Measurements from ENCODE around the gene MUC5AC.

The MUC5AC gene

DNA sequence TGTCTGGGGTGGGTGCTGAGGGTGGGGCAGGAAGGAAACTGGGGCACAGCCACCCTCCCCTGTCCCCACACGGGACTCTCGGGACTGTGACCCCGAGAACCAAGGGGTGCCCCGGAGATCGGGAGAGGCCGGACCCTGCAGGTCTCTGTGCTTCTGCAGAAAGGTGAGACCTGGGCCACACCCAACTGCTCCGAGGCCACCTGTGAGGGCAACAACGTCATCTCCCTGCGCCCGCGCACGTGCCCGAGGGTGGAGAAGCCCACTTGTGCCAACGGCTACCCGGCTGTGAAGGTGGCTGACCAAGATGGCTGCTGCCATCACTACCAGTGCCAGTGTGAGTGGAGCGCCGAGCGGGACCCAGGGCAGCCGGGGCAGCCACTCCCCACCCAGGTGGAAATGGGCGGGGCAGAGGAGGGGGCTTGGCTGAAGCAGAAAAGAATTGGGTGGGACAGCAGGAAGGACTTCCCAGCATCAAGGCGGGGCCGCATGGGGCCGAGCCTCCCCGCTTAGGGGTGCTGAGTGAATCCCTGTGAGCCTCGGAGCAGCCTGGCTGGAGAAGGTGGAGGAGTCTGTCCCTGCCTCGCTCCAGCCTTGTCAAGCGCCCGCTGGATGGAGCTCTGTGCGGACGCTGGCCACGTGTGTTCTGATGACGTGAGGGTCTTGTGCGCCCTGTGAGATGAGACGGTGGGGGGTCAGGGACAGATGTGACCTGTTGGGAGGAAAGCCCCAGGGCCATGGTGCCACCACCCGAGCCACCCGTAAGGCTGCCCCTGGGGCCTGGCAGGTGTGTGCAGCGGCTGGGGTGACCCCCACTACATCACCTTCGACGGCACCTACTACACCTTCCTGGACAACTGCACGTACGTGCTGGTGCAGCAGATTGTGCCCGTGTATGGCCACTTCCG is 35.8 kb downstream of the MUC5AC start:
- TF ChIP-seq, protein P1, sequence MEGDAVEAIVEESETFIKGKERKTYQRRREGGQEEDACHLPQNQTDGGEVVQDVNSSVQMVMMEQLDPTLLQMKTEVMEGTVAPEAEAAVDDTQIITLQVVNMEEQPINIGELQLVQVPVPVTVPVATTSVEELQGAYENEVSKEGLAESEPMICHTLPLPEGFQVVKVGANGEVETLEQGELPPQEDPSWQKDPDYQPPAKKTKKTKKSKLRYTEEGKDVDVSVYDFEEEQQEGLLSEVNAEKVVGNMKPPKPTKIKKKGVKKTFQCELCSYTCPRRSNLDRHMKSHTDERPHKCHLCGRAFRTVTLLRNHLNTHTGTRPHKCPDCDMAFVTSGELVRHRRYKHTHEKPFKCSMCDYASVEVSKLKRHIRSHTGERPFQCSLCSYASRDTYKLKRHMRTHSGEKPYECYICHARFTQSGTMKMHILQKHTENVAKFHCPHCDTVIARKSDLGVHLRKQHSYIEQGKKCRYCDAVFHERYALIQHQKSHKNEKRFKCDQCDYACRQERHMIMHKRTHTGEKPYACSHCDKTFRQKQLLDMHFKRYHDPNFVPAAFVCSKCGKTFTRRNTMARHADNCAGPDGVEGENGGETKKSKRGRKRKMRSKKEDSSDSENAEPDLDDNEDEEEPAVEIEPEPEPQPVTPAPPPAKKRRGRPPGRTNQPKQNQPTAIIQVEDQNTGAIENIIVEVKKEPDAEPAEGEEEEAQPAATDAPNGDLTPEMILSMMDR (IDR thresholded peaks at IDR 0.05; ENCODE audit: low read depth, low read length, missing control alignments) = no peak
- H3K4me3 ChIP-seq (ENCODE audit: low read depth, low read length) = no peak overlapping the region

DNA sequence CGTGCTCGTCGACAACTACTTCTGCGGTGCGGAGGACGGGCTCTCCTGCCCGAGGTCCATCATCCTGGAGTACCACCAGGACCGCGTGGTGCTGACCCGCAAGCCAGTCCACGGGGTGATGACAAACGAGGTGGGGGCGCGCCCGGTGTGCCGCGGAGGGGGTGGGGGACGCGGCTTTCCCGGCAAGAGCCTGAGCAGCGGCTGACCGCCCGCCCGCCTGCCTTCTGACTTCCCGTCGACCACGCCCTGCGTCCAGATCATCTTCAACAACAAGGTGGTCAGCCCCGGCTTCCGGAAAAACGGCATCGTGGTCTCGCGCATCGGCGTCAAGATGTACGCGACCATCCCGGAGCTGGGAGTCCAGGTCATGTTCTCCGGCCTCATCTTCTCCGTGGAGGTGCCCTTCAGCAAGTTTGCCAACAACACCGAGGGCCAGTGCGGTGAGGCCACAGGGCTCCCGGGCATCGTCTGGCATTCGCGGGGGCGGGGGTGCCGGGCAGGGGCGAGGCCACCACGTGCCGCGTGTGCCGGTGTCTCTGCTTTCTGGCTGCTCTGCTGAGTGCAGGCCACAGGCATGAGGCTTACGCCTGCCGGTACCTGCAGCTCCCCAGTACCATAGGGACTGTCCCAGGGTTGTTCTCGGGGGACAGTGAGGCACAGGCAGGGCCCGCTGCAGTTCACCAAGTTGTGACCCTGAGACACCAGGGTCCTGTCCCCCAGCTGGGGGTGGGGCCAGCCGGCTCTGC is 36.7 kb downstream of the MUC5AC start:
- H3K4me3 ChIP-seq (ENCODE audit: low read depth, low read length) = no peak overlapping the region
- no peak for DNase-seq (ENCODE audit: low read depth)
- TF ChIP-seq, protein P1 (IDR thresholded peaks at IDR 0.05; ENCODE audit: low read depth, low read length, missing control alignments) = no peak

More for the DNA sequence above, 35.8 kb downstream of the MUC5AC start:
- DNase-seq (ENCODE audit: low read depth) = no peak

DNA sequence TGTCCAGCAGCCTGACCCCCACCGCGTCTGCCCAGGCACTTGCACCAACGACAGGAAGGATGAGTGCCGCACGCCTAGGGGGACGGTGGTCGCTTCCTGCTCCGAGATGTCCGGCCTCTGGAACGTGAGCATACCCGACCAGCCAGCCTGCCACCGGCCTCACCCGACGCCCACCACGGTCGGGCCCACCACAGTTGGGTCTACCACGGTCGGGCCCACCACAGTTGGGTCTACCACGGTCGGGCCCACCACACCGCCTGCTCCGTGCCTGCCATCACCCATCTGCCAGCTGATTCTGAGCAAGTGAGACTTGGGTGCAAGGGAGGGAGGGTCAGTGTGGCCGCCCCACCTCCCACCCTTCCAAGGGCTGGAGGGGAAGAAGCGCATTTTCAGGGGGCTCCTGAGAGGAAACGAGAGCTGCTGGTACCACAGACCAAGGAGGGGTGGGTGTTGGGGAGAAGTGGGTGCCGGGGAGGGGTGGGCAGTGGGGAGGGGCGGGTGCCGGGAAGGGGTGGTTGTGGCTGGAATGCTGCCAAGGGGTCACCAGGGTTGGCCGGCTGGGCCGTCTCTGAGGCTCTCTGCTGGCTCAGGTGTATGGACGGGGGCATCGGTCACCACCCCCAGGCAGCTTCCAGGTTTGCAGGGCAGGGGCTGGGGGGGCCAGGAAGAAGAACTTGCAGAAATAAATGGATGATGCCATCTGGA is 37.4 kb downstream of the MUC5AC start:
- no peak overlapping the region for H3K4me3 ChIP-seq (ENCODE audit: low read depth, low read length)
- DNase-seq (ENCODE audit: low read depth) = no peak
- TF ChIP-seq, protein P1 (IDR thresholded peaks at IDR 0.05; ENCODE audit: low read depth, low read length, missing control alignments) = no peak

DNA sequence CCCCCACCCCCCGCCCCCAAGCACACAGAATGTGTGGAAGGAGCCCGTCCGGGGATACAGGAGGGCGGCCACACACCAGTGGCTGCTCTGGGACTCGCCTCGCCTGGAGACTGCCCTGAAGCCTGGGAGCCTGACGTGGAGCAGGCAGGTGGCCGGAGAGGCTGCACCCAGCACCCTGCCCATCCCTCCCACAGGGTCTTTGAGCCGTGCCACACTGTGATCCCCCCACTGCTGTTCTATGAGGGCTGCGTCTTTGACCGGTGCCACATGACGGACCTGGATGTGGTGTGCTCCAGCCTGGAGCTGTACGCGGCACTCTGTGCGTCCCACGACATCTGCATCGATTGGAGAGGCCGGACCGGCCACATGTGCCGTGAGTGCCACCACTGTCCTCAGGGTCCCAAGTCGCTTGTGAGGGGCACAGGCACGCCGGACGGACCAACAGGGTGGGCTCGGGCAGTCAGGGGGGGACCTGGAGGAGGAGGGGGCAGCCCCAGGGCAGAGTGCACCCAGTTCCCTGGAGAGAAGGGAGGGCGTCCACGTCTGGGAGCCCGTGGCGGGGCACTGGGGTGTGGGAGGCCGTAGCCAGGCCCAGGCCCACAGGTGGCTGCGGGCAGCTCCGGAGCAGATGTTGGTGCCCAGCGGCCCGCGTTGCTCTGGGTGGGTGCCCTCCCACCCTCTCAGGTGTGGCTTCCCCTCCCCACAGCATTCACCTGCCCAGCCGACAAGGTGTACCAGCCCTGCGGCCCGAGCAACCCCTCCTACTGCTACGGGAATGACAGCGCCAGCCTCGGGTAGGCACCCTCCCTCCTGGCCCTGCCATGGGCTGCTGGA is 38.1 kb downstream of the MUC5AC start:
- TF ChIP-seq, protein P1 (IDR thresholded peaks at IDR 0.05; ENCODE audit: low read depth, low read length, missing control alignments) = no peak
- no peak overlapping the region for H3K4me3 ChIP-seq (ENCODE audit: low read depth, low read length)
- DNase-seq (ENCODE audit: low read depth) = no peak

DNA sequence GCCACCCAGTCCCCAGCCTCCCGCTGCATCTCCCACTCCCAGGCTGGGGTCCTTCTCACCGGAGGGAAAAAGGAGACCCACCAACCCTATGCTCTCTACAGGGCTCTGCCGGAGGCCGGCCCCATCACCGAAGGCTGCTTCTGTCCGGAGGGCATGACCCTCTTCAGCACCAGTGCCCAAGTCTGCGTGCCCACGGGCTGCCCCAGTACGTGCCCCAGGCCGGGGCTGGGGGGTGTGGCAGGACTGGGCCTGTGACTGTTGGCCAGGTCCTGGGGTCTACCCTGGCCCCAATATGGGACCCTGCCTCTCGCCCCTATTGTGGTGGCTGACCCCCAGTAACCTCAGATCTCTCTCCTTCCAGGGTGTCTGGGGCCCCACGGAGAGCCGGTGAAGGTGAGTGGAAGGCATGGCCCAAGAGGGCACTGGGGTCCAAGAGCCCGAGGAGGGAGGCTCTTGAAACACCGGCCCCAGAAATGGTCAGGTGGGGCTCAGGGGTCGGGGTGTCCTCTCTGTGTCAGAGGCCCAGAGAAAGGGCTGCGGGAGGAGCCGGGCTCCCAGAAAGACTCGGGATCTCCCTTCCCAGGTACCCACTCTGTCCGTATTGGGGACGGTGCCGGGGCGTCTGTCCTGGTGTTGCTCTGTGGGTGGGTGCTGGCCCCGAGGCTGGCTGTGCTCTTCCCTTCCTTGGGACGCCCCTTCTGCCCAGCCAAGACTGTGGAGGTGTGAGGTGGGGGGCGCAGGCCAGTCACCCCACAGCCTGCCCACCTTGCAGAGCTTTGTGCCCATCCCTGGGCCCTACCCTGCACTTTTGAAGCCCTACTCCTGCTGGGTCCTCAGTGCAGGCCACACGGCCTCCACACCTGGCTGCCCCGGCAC is 39.0 kb downstream of the MUC5AC start:
- TF ChIP-seq, protein P1 (IDR thresholded peaks at IDR 0.05; ENCODE audit: low read depth, low read length, missing control alignments) = no peak
- H3K4me3 ChIP-seq (ENCODE audit: low read depth, low read length) = no peak overlapping the region
- DNase-seq (ENCODE audit: low read depth) = no peak
